Measurements from ENCODE around the gene ABI3BP.

DNA sequence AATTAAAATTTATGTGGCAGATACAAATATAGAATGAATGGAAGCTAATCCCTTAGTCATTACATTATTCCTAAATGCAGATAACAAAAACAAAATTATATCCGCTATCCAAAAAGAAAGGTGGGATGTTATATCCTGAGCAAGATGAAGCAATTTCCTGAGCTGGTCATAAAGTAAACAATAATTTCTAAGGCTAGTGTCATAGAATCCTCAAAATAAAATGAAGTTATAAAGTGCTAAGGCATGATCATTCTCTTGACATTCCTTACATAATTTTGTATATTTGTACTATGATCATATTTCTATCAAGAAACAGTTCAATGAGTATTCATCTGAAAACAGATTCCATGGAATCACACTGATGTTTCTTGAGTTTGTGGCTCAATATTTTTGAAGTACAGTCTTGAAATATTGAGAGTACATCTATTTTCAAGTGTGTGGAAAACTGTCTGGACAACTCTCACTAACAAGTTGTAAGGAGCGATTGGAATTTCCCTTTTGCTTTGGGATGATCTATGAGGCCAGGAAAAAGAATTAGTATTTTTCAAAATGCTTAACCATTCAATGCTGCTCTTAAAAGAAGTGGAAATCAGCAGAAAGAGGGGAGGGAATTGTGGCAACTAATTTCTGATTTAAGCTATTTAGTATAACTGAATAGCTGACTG is 92.4 kb downstream of the ABI3BP start:
- no peak for TF ChIP-seq POLR2A (IDR thresholded peaks at IDR 0.05)
- TF ChIP-seq, protein P1, sequence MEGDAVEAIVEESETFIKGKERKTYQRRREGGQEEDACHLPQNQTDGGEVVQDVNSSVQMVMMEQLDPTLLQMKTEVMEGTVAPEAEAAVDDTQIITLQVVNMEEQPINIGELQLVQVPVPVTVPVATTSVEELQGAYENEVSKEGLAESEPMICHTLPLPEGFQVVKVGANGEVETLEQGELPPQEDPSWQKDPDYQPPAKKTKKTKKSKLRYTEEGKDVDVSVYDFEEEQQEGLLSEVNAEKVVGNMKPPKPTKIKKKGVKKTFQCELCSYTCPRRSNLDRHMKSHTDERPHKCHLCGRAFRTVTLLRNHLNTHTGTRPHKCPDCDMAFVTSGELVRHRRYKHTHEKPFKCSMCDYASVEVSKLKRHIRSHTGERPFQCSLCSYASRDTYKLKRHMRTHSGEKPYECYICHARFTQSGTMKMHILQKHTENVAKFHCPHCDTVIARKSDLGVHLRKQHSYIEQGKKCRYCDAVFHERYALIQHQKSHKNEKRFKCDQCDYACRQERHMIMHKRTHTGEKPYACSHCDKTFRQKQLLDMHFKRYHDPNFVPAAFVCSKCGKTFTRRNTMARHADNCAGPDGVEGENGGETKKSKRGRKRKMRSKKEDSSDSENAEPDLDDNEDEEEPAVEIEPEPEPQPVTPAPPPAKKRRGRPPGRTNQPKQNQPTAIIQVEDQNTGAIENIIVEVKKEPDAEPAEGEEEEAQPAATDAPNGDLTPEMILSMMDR (IDR thresholded peaks at IDR 0.05), result no peak
